ENCODE measurements around the gene MBL2.

MBL2 gene

GRCh38 chr10:52747694-52748093 is 24.9 kb downstream of the MBL2 start:
- no peak overlapping the region for H3K9ac ChIP-seq (ENCODE audit: low read length)
- H3F3A ChIP-seq (ENCODE audit: insufficient read depth, low read length) = no peaks in the 10 kb centered on the region
- TF ChIP-seq CTCF (IDR thresholded peaks at IDR 0.05; ENCODE audit: low read length) (no peak), EZH2 (IDR thresholded peaks at IDR 0.05; ENCODE audit: borderline replicate concordance, low read length) (no peak)
- no peaks in the 10 kb centered on the region for H3K9me2 ChIP-seq (ENCODE audit: low read depth, low read length)
- no peak overlapping the region for H3K4me2 ChIP-seq (ENCODE audit: low read length)
- H2AFZ ChIP-seq (ENCODE audit: low read length) = no peak overlapping the region
- H3K36me3 ChIP-seq (ENCODE audit: insufficient read depth, low read length) = no peaks in the 10 kb centered on the region
- no peaks in the 10 kb centered on the region for H3K27me3 ChIP-seq (ENCODE audit: insufficient read depth, low read length)
- H4K20me1 ChIP-seq (ENCODE audit: insufficient read depth, low read length) = no peaks in the 10 kb centered on the region
- no peaks in the 10 kb centered on the region for H3K4me1 ChIP-seq (ENCODE audit: insufficient read depth, low read length, severe bottlenecking)
- no peaks in the 10 kb centered on the region for H3K79me2 ChIP-seq (ENCODE audit: insufficient read depth, low read length)
- no peaks in the 10 kb centered on the region for H3K9me3 ChIP-seq (ENCODE audit: low read length)
- H3K4me3 ChIP-seq (ENCODE audit: low read depth, low read length, poor library complexity, severe bottlenecking) = no peak overlapping the region
- no peak overlapping the region for H3K27ac ChIP-seq (ENCODE audit: low read depth, low read length, poor library complexity, severe bottlenecking)

- Histone ChIP-seq H3K27me3 (ENCODE audit: insufficient read depth, low read length) (no peaks in the 10 kb centered on the region), H3K4me2 (ENCODE audit: low read length) (no peak overlapping the region), H3K4me1 (ENCODE audit: insufficient read depth, low read length, severe bottlenecking) (no peaks in the 10 kb centered on the region), H4K20me1 (ENCODE audit: insufficient read depth, low read length) (no peaks in the 10 kb centered on the region), H3K9ac (ENCODE audit: low read length) (no peak overlapping the region), H3K79me2 (ENCODE audit: insufficient read depth, low read length) (no peaks in the 10 kb centered on the region), H3K27ac (ENCODE audit: low read depth, low read length, poor library complexity, severe bottlenecking) (no peak overlapping the region), H2AFZ (ENCODE audit: low read length) (no peak overlapping the region), H3F3A (ENCODE audit: insufficient read depth, low read length) (no peaks in the 10 kb centered on the region), H3K4me3 (ENCODE audit: low read depth, low read length, poor library complexity, severe bottlenecking) (no peak overlapping the region), H3K9me2 (ENCODE audit: low read depth, low read length) (no peaks in the 10 kb centered on the region), H3K36me3 (ENCODE audit: insufficient read depth, low read length) (no peaks in the 10 kb centered on the region), H3K9me3 (ENCODE audit: low read length) (no peaks in the 10 kb centered on the region)
- no peak for TF ChIP-seq CTCF (IDR thresholded peaks at IDR 0.05; ENCODE audit: low read length)
Observed at GRCh38 chr10:52746169-52746568, 26.4 kb downstream of the MBL2 start.

GRCh38 chr10:52744057-52744805 is 28.4 kb downstream of the MBL2 start:
- Histone ChIP-seq H3K36me3 (ENCODE audit: insufficient read depth, low read length) (no peaks in the 10 kb centered on the region), H3K4me3 (ENCODE audit: low read depth, low read length, poor library complexity, severe bottlenecking) (no peak overlapping the region), H3F3A (ENCODE audit: insufficient read depth, low read length) (no peaks in the 10 kb centered on the region), H3K9ac (ENCODE audit: low read length) (no peak overlapping the region), H3K4me1 (ENCODE audit: insufficient read depth, low read length, severe bottlenecking) (no peaks in the 10 kb centered on the region), H3K9me3 (ENCODE audit: low read length) (no peaks in the 10 kb centered on the region), H2AFZ (ENCODE audit: low read length) (no peak overlapping the region), H3K27ac (ENCODE audit: low read depth, low read length, poor library complexity, severe bottlenecking) (no peak overlapping the region), H3K4me2 (ENCODE audit: low read length) (no peak overlapping the region), H3K27me3 (ENCODE audit: insufficient read depth, low read length) (no peaks in the 10 kb centered on the region), H4K20me1 (ENCODE audit: insufficient read depth, low read length) (no peaks in the 10 kb centered on the region), H3K79me2 (ENCODE audit: insufficient read depth, low read length) (no peaks in the 10 kb centered on the region), H3K9me2 (ENCODE audit: low read depth, low read length) (no peaks in the 10 kb centered on the region)
- TF ChIP-seq EZH2 (IDR thresholded peaks at IDR 0.05; ENCODE audit: borderline replicate concordance, low read length) = no peak
- no peak for TF ChIP-seq CTCF (IDR thresholded peaks at IDR 0.05; ENCODE audit: low read length)
